OCI-LY3 (cell line): ENCODE data around the gene SLC46A2.
A peak's percentile ranks its signal among the peaks of the same experiment; 100 is the strongest.

Experiments
- H2AFZ ChIP-seq: fragments of 200-600, 300-600 bp; shearing (Covaris generic); 2 replicates; pipeline ENCODE4 v1.6.0; 2014; ENCODE audit warnings: antibody characterized with exemption, low read depth, low read length
- H3K27ac ChIP-seq: fragments of 200-600, 300-600 bp; sonication (generic); 2 replicates; pipeline ENCODE4 v1.5.1; 2014; ENCODE audit warnings: mild to moderate bottlenecking, low read length, moderate library complexity, mixed read lengths
- H3K27me3 ChIP-seq: fragments of 200-600, 300-600 bp; sonication (generic); 2 replicates; pipeline ENCODE4 v1.6.1; 2014; ENCODE audit warnings: low read depth, low read length, mixed read lengths
- H3K36me3 ChIP-seq: fragments of 200-600, 300-600 bp; sonication (generic); replicated peaks from 2 replicates; pipeline ENCODE3; 2014; ENCODE audit warnings: low read depth, low read length, mixed read lengths
- H3K4me1 ChIP-seq: fragments of 300-600, 200-600 bp; sonication (generic); 2 replicates; pipeline ENCODE4 v1.6.1; 2014; ENCODE audit warnings: low read length, mixed read lengths
- H3K4me2 ChIP-seq: fragments of 200-600, 300-600 bp; sonication (generic); 2 replicates; pipeline ENCODE4 v1.6.1; 2014; ENCODE audit warnings: low read length, mixed read lengths
- H3K4me3 ChIP-seq: fragments of 300-600, 200-600 bp; sonication (generic); 2 replicates; pipeline ENCODE4 v1.5.1; 2014; ENCODE audit warnings: antibody characterized with exemption, mild to moderate bottlenecking, low read length, moderate library complexity
- H3K79me2 ChIP-seq: fragments of 300-600, 200-600 bp; shearing (Covaris generic); 2 replicates; pipeline ENCODE4 v1.6.1; 2014; ENCODE audit warnings: mild to moderate bottlenecking, low read length, mixed read lengths
- H3K9ac ChIP-seq: fragments of 300-600, 200-600 bp; shearing (Covaris generic); 2 replicates; pipeline ENCODE4 v1.6.0; 2014; ENCODE audit warnings: mild to moderate bottlenecking, low read length, moderate library complexity
- H3K9me3 ChIP-seq: fragments of 200-600, 300-600 bp; shearing (Covaris generic); 2 replicates; pipeline ENCODE4 v1.6.1; 2014; ENCODE audit warnings: low read length, mixed read lengths; ENCODE audit not compliant: insufficient read depth
- H4K20me1 ChIP-seq: fragments of 200-600, 300-600 bp; sonication (generic); 2 replicates; pipeline ENCODE4 v1.6.1; 2016; ENCODE audit warnings: low read length, mixed read lengths; ENCODE audit not compliant: insufficient read depth
- CTCF ChIP-seq: fragments of 200-600, 300-600 bp; sonication (generic); IDR thresholded peaks from 2 replicates; pipeline ENCODE4 v1.5.1; 2014; ENCODE audit warnings: antibody characterized with exemption, low read length, low read depth
- EZH2phosphoT487 ChIP-seq: fragments of 200-600 bp; shearing (Covaris generic); IDR thresholded peaks from 2 replicates; pipeline ENCODE4 v1.6.1; 2018; ENCODE audit warnings: antibody characterized with exemption, mixed run types, low read depth

The SLC46A2 gene

GRCh38 chr9:112861155-112861554 is 29.5 kb downstream of the SLC46A2 start:
- Histone ChIP-seq H3K4me3 (peak overlapping the region; percentile 13; the same call in 1 of the 2 replicates), H3K27ac (peak overlapping the region; percentile 34; the same call in 1 of the 2 replicates), H3K9me3 (no peaks in the 10 kb centered on the region), H3K36me3 (peaks cover 3% of the 10 kb centered on the region), H2AFZ (no peak overlapping the region), H3K4me2 (peak overlapping the region; percentile 96), H3K79me2 (no peaks in the 10 kb centered on the region), H3K27me3 (0 out of 2 replicates have a peak, but pooled peaks cover 7% of the 10 kb centered on the region), H4K20me1 (peaks cover 2% of the 10 kb centered on the region; the same call in 1 of the 2 replicates), H3K4me1 (peaks cover 74% of the 10 kb centered on the region), H3K9ac (peak overlapping the region; percentile 33; the same call in 1 of the 2 replicates)
- no peak for TF ChIP-seq EZH2phosphoT487
- no peak for TF ChIP-seq CTCF

- H3K27me3 ChIP-seq: 0 out of 2 replicates have a peak, but pooled peaks cover 7% of the 10 kb centered on the region
- peaks cover 2% of the 10 kb centered on the region; the same call in 1 of the 2 replicates for H4K20me1 ChIP-seq
- H3K4me3 ChIP-seq: no peak overlapping the region
- no peak overlapping the region for H3K9ac ChIP-seq
- H3K4me1 ChIP-seq: peaks cover 74% of the 10 kb centered on the region
- H3K36me3 ChIP-seq: peaks cover 3% of the 10 kb centered on the region
- H3K4me2 ChIP-seq: peak overlapping the region; percentile 96; the same call in 1 of the 2 replicates
- TF ChIP-seq EZH2phosphoT487 (no peak), CTCF (no peak)
- H3K79me2 ChIP-seq: no peaks in the 10 kb centered on the region
- H3K27ac ChIP-seq: no peak overlapping the region
- H3K9me3 ChIP-seq: no peaks in the 10 kb centered on the region
- H2AFZ ChIP-seq: no peak overlapping the region
Measured at GRCh38 chr9:112860451-112860850, 30.2 kb downstream of the SLC46A2 start.

GRCh38 chr9:112858625-112859147 is 32.0 kb downstream of the SLC46A2 start:
- peak overlapping the region; percentile 48; the same call in 1 of the 2 replicates for H3K9ac ChIP-seq
- no peak overlapping the region for H2AFZ ChIP-seq
- peak overlapping the region; percentile 74 for H3K4me2 ChIP-seq

More at GRCh38 chr9:112858625-112859147, 32.0 kb downstream of the SLC46A2 start:
- peak overlapping the region; percentile 40 for H3K4me3 ChIP-seq
- H4K20me1 ChIP-seq: peaks cover 2% of the 10 kb centered on the region; the same call in 1 of the 2 replicates
- no peaks in the 10 kb centered on the region for H3K36me3 ChIP-seq
- TF ChIP-seq CTCF: peak; percentile 25; the same call in 1 of the 2 replicates
- TF ChIP-seq EZH2phosphoT487: no peak
- peaks cover 58% of the 10 kb centered on the region for H3K4me1 ChIP-seq
- no peaks in the 10 kb centered on the region for H3K9me3 ChIP-seq
- 0 out of 2 replicates have a peak, but pooled peaks cover 7% of the 10 kb centered on the region for H3K27me3 ChIP-seq
- H3K79me2 ChIP-seq: no peaks in the 10 kb centered on the region
- peak overlapping the region; percentile 82 for H3K27ac ChIP-seq
